AG10803 (cell line): ENCODE measurements around the gene ESM1.
A peak's percentile ranks its signal among the peaks of the same experiment; 100 is the strongest.

ENCODE experiments used
- DNase-seq: peaks from one replicate; pipeline ENCODE4 v3.0.0; 2010; ENCODE audit warnings: low read depth
- H3K4me3 ChIP-seq: 2 replicates; pipeline ENCODE4 v1.5.1; 2011; ENCODE audit warnings: mild to moderate bottlenecking, low read length, control low read depth
- TF ChIP-seq, protein P1 (sequence below): conservative IDR thresholded peaks from 2 replicates; pipeline ENCODE4 v1.5.1; 2011; ENCODE audit warnings: mild to moderate bottlenecking, low read length, control low read depth, inconsistent platforms

Gene ESM1

GRCh38 chr5:54985301-54986268 lies at the start of gene ESM1:
ESM1 (minus strand) TSS chr5:54985593; CDS start chr5:54985517, 76 bp downstream.
- peak; percentile 61 for DNase-seq
- peak within 1 kb of the TSS; percentile 38 for H3K4me3 ChIP-seq
- TF ChIP-seq, protein P1, sequence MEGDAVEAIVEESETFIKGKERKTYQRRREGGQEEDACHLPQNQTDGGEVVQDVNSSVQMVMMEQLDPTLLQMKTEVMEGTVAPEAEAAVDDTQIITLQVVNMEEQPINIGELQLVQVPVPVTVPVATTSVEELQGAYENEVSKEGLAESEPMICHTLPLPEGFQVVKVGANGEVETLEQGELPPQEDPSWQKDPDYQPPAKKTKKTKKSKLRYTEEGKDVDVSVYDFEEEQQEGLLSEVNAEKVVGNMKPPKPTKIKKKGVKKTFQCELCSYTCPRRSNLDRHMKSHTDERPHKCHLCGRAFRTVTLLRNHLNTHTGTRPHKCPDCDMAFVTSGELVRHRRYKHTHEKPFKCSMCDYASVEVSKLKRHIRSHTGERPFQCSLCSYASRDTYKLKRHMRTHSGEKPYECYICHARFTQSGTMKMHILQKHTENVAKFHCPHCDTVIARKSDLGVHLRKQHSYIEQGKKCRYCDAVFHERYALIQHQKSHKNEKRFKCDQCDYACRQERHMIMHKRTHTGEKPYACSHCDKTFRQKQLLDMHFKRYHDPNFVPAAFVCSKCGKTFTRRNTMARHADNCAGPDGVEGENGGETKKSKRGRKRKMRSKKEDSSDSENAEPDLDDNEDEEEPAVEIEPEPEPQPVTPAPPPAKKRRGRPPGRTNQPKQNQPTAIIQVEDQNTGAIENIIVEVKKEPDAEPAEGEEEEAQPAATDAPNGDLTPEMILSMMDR = no peak

DNA sequence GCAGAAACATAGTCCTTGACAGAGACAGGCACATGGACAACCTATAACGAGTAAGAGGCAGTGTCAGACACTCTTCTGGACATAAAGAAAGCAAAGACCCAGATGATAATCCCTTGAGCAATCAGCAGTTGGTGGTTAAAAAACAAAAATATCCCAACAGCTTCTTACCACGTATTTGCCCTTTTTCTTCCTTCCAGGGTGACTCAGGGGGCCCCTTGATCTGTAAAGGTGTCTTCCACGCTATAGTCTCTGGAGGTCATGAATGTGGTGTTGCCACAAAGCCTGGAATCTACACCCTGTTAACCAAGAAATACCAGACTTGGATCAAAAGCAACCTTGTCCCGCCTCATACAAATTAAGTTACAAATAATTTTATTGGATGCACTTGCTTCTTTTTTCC lies 48.2 kb upstream of the ESM1 start:
- no peak overlapping the region for H3K4me3 ChIP-seq
- DNase-seq = no peak
- TF ChIP-seq, protein P1 = no peak

DNA sequence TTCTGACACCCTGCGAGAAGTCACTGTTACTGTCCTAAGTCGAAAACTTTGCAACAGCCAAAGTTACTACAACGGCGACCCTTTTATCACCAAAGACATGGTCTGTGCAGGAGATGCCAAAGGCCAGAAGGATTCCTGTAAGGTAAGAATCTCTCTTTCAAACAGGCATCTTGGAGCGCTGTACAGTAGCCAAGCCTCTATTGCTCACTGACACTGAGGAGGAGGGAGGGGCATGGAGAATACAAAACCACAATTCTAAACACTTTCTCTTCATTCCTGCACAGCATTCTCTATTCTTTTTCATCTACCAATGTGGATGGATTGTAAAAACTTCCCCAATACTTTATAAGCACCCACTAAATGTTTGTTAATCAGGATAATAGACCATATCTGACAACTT lies 46.1 kb upstream of the ESM1 start:
- DNase-seq = no peak
- no peak overlapping the region for H3K4me3 ChIP-seq
- TF ChIP-seq, protein P1 = no peak

DNA sequence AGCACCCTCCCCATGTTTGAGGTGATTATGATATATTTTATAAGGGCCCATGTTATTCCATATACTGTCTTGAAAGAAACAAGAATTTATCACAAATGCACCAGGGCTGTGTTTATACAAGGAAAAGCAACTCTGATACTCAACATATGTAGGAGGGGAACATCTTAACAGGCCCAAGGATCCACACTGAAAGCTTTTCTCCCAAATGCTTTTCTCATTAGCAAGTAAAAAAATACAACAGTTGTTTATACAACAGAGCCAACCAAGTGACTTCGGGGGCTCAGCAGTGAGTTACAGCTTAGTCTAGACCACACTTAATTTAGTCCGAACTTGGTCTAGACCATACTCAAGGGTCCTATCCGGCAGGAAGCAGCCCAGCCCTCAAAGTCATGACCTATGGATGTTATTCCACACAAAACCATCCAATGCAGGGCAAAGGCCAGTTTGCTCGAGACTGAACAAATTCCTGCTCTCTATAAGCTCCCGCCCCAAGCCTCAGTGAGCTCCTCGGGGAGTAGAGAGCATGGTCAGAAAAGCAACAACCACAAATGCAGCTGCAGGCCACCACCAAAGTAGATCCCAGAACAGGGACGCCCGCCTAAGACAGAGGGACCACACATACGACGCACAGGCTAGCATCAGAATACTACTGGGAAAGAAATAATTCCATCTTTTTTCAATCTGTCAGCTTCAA lies 45.4 kb upstream of the ESM1 start:
- no peak overlapping the region for H3K4me3 ChIP-seq
- no peak for DNase-seq
- TF ChIP-seq, protein P1 = no peak

GRCh38 chr5:55030220-55030619 lies 44.8 kb upstream of the ESM1 start:
- no peak overlapping the region for H3K4me3 ChIP-seq
- TF ChIP-seq, protein P1 = no peak
- DNase-seq = no peak

GRCh38 chr5:55027595-55027994 lies 42.2 kb upstream of the ESM1 start:
- TF ChIP-seq, protein P1 = no peak
- no peak for DNase-seq
- H3K4me3 ChIP-seq = no peak overlapping the region
